Measurements from ENCODE around the gene G6PC3.

Gene G6PC3

DNA sequence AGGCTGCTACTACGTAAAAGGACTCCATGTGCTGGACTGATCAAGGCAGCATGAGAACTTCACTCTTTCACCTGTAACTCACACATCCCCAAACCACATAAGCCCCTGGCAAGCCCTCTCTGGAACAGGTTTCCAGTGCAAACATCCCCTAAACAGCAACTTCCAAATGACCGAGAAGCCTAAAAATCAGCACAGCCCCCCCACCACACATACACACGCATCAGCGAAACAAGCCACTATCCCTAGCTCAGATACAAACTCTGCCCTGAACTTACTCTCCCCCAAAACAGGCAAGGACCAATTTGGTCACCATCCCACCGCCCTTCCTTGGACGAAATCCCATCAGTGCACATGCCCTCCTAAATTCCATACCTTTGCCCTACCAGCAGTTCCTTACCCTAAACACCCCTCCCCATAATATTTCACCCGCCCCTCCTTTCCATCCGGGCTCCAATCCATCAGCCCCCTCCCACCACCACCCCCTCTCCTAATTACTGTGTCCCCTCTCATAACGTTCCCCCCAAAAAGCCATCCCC lies 4.8 kb upstream of the G6PC3 start:
- ChIA-PET POLR2A (no interaction called here), CTCF (interaction anchor here (1.1 to 2.1 kb wide), 3 partner anchors 8 to 58 kb away, joined by 3 to 5 read pairs (median 4); partner anchors contain the start of gene HDAC5)
- no peak for DNase-seq (ENCODE audit: extremely low spot score)
- TF ChIP-seq, protein P1, sequence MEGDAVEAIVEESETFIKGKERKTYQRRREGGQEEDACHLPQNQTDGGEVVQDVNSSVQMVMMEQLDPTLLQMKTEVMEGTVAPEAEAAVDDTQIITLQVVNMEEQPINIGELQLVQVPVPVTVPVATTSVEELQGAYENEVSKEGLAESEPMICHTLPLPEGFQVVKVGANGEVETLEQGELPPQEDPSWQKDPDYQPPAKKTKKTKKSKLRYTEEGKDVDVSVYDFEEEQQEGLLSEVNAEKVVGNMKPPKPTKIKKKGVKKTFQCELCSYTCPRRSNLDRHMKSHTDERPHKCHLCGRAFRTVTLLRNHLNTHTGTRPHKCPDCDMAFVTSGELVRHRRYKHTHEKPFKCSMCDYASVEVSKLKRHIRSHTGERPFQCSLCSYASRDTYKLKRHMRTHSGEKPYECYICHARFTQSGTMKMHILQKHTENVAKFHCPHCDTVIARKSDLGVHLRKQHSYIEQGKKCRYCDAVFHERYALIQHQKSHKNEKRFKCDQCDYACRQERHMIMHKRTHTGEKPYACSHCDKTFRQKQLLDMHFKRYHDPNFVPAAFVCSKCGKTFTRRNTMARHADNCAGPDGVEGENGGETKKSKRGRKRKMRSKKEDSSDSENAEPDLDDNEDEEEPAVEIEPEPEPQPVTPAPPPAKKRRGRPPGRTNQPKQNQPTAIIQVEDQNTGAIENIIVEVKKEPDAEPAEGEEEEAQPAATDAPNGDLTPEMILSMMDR (IDR thresholded peaks at IDR 0.05; ENCODE audit: control extremely low read depth, extremely low read depth, low read depth, missing control alignments) = no peak

DNA sequence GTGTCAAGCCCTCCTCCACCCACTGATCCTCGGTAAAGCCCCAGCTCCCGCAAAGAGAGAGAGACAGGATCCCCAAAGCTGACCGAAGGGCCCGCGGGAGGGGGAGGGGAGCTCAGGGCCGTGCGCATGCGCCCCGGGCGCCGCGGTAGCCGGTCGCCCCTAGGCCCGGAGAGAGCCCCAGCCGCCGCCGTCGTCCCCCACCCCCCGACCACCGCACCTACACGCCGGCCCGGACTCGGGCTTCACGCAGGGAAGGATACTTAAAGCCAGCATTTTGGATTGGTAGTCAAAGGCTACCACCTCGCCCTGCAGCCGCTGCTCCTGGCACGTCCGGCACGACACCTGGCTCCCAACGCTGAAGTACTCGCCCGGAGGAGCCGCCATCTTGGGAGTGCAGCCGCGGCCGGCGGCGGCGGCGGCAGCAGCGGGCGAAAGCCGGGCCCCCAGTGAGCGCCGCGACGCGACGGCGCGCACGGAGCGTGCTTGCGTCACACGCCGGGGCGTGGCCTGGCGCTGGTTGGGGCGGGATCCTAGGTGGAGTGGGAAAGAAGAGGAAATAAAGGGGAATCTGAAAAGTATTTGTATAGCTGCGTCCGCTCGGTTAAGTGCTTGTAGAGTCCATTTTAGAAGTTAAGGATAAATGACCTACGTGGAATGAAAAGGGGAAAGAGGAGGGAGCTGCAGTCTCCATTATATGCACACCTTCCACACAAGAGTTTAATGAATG lies 4.2 kb upstream of the G6PC3 start, which contains the start of gene LSM12:
LSM12 (minus strand) TSS at position 468 of the 727 bp plus-strand sequence; CDS start at position 384, 84 bp downstream.
- ChIA-PET CTCF (interaction anchor here (1.1 to 2.1 kb wide), 2 partner anchors 9 to 16 kb away, joined by 3 to 5 read pairs; no protein-coding TSS in a partner anchor), POLR2A (no interaction called here)
- TF ChIP-seq, protein P1 (IDR thresholded peaks at IDR 0.05; ENCODE audit: control extremely low read depth, extremely low read depth, low read depth, missing control alignments) = no peak

DNA sequence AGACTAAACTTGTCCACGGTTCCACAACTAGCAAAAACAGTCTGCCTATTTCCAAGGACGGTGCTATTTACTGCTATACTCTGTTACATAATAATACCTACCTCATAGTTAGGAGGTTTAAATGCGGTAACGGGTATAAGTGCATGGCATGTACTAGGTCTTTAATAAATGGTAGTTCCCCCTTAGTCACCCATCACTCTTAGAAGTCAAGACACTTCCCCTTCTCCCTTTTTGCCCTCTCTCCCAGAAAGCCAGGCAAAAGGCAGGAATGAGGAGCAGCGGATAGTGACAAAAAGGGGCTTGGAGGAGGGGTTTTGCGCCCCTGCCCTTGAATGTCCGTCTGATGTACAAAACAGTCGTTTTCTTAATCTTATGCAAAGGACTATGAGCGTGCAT lies 3.0 kb upstream of the G6PC3 start:
- POLR2A ChIA-PET = no interaction called here
- TF ChIP-seq, protein P1 (IDR thresholded peaks at IDR 0.05; ENCODE audit: control extremely low read depth, extremely low read depth, low read depth, missing control alignments) = no peak
- CTCF ChIA-PET = interaction anchor here (2.1 kb wide), 1 partner anchor 10 kb away, joined by 5 read pairs; no protein-coding TSS in a partner anchor
- DNase-seq (ENCODE audit: extremely low spot score) = no peak

More for the DNA sequence above, 4.2 kb upstream of the G6PC3 start, which contains the start of gene LSM12:
- peak; percentile 91 for DNase-seq (ENCODE audit: extremely low spot score)

DNA sequence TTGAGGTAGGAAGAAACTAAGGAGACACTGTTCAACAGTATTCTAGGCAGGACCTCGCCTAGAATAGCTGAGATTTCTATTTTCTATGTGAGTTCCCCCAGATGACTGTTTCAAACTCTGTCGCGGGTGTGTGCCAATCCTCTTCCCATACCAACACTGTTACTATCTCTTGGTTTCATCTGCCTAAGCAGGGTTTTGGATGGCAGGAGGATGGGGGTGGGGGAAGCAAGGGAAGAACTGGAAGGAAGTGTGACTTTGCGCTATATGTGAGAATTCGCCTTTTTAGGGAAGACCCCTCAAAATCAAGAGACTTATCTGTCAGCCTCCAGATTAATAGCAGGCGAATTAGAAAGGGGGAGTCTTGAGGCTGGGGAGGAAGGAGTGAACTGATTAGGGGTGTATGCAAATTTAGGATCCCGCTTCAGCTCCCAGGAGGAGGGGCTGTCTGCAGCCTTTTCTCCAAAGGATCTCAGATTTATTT lies 521 bp upstream of the G6PC3 start:
- TF ChIP-seq, protein P1 (IDR thresholded peaks at IDR 0.05; ENCODE audit: control extremely low read depth, extremely low read depth, low read depth, missing control alignments) = no peak
- no peak for DNase-seq (ENCODE audit: extremely low spot score)
- ChIA-PET POLR2A (interaction anchor here (0.6 kb wide), 3 partner anchors 9 to 297 kb away, joined by 3 to 4 read pairs (median 4); no protein-coding TSS in a partner anchor), CTCF (interaction anchor here (1.0 to 1.2 kb wide), 2 partner anchors 15 to 46 kb away, joined by 3 read pairs; no protein-coding TSS in a partner anchor)

DNA sequence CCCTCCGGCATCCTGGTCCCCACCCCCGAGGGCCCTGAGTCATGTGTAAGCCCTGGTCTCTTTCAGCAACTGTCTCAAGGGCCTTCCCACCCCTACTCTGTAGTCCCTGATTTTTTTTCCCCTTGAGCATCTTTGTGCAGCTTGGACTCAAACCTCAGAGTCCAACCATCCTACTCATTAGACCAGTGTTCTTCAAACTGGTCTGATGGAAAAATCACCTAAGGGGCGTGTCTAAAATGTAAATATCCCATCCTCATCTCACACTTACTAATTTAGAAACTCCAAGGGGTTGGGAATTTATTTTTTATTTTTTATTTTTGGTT lies 624 bp downstream of the G6PC3 start:
- CTCF ChIA-PET = interaction anchor here (0.8 to 1.2 kb wide), 2 partner anchors 14 to 58 kb away, joined by 3 read pairs; no protein-coding TSS in a partner anchor
- DNase-seq (ENCODE audit: extremely low spot score) = no peak
- POLR2A ChIA-PET = interaction anchor here (0.9 kb wide), 1 partner anchor 16 kb away, joined by 3 read pairs; no protein-coding TSS in a partner anchor
- TF ChIP-seq, protein P1 (IDR thresholded peaks at IDR 0.05; ENCODE audit: control extremely low read depth, extremely low read depth, low read depth, missing control alignments) = no peak

DNA sequence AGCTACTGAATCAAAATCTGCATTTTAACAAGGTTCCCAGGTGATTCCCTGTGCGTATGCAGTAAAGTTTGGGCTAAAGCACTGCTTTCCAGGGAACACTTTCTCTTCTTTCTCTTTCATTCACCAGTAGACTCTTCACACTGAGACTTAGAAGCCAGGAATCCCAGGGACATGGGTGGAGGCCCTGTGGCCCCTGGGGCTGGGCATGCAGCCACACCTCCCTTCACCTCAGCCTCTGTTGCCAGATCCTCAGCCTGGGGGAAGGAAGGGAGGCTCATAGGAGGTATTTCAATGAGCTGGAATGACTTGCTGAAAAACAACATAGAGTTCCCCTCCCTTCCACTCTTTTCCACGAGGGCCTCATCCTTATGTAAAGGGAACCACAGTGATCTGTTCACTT lies 1.2 kb downstream of the G6PC3 start:
- TF ChIP-seq, protein P1 (IDR thresholded peaks at IDR 0.05; ENCODE audit: control extremely low read depth, extremely low read depth, low read depth, missing control alignments) = no peak
- no peak for DNase-seq (ENCODE audit: extremely low spot score)
- POLR2A ChIA-PET = interaction anchor here (0.9 kb wide), 1 partner anchor 16 kb away, joined by 3 read pairs; no protein-coding TSS in a partner anchor
- CTCF ChIA-PET = interaction anchor here (0.6 kb wide), 1 partner anchor 12 kb away, joined by 3 read pairs; no protein-coding TSS in a partner anchor

Data from GM10248 (cell line).